ENCODE results near the gene CLPTM1.

DNA sequence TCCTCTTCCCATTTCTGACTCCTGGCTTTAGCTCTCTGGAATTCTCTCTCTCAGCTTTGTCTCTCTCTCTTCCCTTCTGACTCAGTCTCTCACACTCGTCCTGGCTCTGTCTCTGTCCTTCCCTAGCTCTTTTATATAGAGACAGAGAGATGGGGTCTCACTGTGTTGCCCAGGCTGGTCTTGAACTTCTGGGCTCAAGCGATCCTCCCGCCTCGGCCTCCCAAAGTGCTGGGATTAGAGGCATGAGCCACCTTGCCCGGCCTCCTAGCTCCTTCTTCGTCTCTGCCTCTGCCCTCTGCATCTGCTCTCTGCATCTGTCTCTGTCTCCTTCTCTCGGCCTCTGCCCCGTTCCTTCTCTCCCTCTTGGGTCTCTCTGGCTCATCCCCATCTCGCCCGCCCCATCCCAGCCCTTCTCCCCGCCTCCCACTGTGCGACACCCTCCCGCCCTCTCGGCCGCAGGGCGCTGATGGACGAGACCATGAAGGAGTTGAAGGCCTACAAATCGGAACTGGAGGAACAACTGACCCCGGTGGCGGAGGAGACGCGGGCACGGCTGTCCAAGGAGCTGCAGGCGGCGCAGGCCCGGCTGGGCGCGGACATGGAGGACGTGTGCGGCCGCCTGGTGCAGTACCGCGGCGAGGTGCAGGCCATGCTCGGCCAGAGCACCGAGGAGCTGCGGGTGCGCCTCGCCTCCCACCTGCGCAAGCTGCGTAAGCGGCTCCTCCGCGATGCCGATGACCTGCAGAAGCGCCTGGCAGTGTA, 46.9 kb upstream of the CLPTM1 start:
- TF ChIP-seq, protein P1, sequence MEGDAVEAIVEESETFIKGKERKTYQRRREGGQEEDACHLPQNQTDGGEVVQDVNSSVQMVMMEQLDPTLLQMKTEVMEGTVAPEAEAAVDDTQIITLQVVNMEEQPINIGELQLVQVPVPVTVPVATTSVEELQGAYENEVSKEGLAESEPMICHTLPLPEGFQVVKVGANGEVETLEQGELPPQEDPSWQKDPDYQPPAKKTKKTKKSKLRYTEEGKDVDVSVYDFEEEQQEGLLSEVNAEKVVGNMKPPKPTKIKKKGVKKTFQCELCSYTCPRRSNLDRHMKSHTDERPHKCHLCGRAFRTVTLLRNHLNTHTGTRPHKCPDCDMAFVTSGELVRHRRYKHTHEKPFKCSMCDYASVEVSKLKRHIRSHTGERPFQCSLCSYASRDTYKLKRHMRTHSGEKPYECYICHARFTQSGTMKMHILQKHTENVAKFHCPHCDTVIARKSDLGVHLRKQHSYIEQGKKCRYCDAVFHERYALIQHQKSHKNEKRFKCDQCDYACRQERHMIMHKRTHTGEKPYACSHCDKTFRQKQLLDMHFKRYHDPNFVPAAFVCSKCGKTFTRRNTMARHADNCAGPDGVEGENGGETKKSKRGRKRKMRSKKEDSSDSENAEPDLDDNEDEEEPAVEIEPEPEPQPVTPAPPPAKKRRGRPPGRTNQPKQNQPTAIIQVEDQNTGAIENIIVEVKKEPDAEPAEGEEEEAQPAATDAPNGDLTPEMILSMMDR (IDR thresholded peaks at IDR 0.05), result no peak
- TF ChIP-seq SIN3A (IDR thresholded peaks at IDR 0.05; ENCODE audit: borderline replicate concordance, low read depth, low read length) (no peak), JUND (IDR thresholded peaks at IDR 0.05) (no peak), FOSL2 (IDR thresholded peaks at IDR 0.05; ENCODE audit: borderline replicate concordance, low read depth) (no peak), GATA2 (CRISPR knock-in tag; IDR thresholded peaks at IDR 0.05) (no peak), EZH2phosphoT487 (IDR thresholded peaks at IDR 0.05; ENCODE audit: borderline replicate concordance, low read depth) (no peak), EP300 (IDR thresholded peaks at IDR 0.05; ENCODE audit: borderline replicate concordance in 1 of 2, low read depth in 1 of 2, low read length in 1 of 2) (no peak), MXI1 (IDR thresholded peaks at IDR 0.05; ENCODE audit: low read depth, low read length) (no peak), NFIC (IDR thresholded peaks at IDR 0.05; ENCODE audit: borderline replicate concordance) (no peak), FOXJ3 (CRISPR knock-in tag; IDR thresholded peaks at IDR 0.05) (no peak)
- TF ChIP-seq, protein P2, sequence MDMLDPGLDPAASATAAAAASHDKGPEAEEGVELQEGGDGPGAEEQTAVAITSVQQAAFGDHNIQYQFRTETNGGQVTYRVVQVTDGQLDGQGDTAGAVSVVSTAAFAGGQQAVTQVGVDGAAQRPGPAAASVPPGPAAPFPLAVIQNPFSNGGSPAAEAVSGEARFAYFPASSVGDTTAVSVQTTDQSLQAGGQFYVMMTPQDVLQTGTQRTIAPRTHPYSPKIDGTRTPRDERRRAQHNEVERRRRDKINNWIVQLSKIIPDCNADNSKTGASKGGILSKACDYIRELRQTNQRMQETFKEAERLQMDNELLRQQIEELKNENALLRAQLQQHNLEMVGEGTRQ (IDR thresholded peaks at IDR 0.05; ENCODE audit: borderline replicate concordance, low read depth, low read length), result no peak

Data from SK-N-SH (cell line).